Stimulated activated memory B cell treated with anti-CD40 and anti-IgM and Interleukin-4, amounts not matched to agents 10 μg/mL and 1 μg/mL and 100 μg/mL, for 72 hours (primary cell): ENCODE results near the gene THOC6.
A peak's percentile ranks its signal among the peaks of the same experiment; 100 is the strongest.

Experiments used
- ATAC-seq: fragments of 150-1000 bp; cut with Tn5 transposase; 2 replicates; pipeline ENCODE4 v1.10.0; 2021
- H3K27ac Mint-ChIP-seq: one replicate; pipeline ENCODE4 v1.8.0; 2022; ENCODE audit warnings: mild to moderate bottlenecking, mixed read lengths
- H3K27me3 Mint-ChIP-seq: one replicate; pipeline ENCODE4 v1.8.0; 2022; ENCODE audit warnings: mixed read lengths
- H3K36me3 Mint-ChIP-seq: one replicate; pipeline ENCODE4 v1.8.0; 2022; ENCODE audit warnings: mixed read lengths
- H3K4me1 Mint-ChIP-seq: one replicate; pipeline ENCODE4 v1.8.0; 2022; ENCODE audit warnings: mixed read lengths
- H3K4me3 Mint-ChIP-seq: one replicate; pipeline ENCODE4 v1.8.0; 2022; ENCODE audit warnings: mild to moderate bottlenecking, moderate library complexity, mixed read lengths
- H3K9me3 Mint-ChIP-seq: one replicate; pipeline ENCODE4 v1.8.0; 2022; ENCODE audit warnings: mixed read lengths

THOC6 gene

GRCh38 chr16:3028716-3029319 is 5.0 kb downstream of the THOC6 start:
- Mint-ChIP-seq H3K36me3 (peaks cover 17% of the 10 kb centered on the region), H3K27me3 (peaks cover 60% of the 10 kb centered on the region), H3K4me1 (peaks cover 48% of the 10 kb centered on the region), H3K27ac (no peak overlapping the region), H3K9me3 (no peaks in the 10 kb centered on the region), H3K4me3 (peak overlapping the region; percentile 13)
- no peak for ATAC-seq

- H3K27ac Mint-ChIP-seq = no peak overlapping the region
- no peaks in the 10 kb centered on the region for H3K9me3 Mint-ChIP-seq
- no peak overlapping the region for H3K4me3 Mint-ChIP-seq
- peaks cover 42% of the 10 kb centered on the region for H3K4me1 Mint-ChIP-seq
- peaks cover 17% of the 10 kb centered on the region for H3K36me3 Mint-ChIP-seq
- peaks cover 68% of the 10 kb centered on the region for H3K27me3 Mint-ChIP-seq
- no peak for ATAC-seq
Measured at GRCh38 chr16:3029491-3030221, 5.8 kb downstream of the THOC6 start.

- Mint-ChIP-seq H3K27ac (no peak overlapping the region), H3K27me3 (peaks cover 77% of the 10 kb centered on the region), H3K9me3 (no peaks in the 10 kb centered on the region), H3K4me3 (no peak overlapping the region), H3K36me3 (peaks cover 17% of the 10 kb centered on the region), H3K4me1 (peaks cover 38% of the 10 kb centered on the region)
- ATAC-seq = no peak
Measured at GRCh38 chr16:3030222-3031212, 6.7 kb downstream of the THOC6 start.

GRCh38 chr16:3032624-3033023 is 8.8 kb downstream of the THOC6 start:
- ATAC-seq = no peak
- Mint-ChIP-seq H3K4me1 (peaks cover 37% of the 10 kb centered on the region), H3K27ac (no peak overlapping the region), H3K27me3 (peaks cover 93% of the 10 kb centered on the region), H3K36me3 (no peaks in the 10 kb centered on the region), H3K4me3 (no peak overlapping the region), H3K9me3 (no peaks in the 10 kb centered on the region)

GRCh38 chr16:3035289-3035971 is 11.6 kb downstream of the THOC6 start:
- Mint-ChIP-seq H3K27me3 (peaks cover 94% of the 10 kb centered on the region), H3K4me1 (peaks cover 12% of the 10 kb centered on the region), H3K9me3 (no peaks in the 10 kb centered on the region), H3K4me3 (peak overlapping the region; percentile 28), H3K36me3 (no peaks in the 10 kb centered on the region), H3K27ac (peak overlapping the region; percentile 25)
- ATAC-seq = no peak

- Mint-ChIP-seq H3K4me3 (peak overlapping the region; percentile 28), H3K27ac (peak overlapping the region; percentile 25), H3K9me3 (no peaks in the 10 kb centered on the region), H3K27me3 (peaks cover 94% of the 10 kb centered on the region), H3K36me3 (no peaks in the 10 kb centered on the region), H3K4me1 (peaks cover 12% of the 10 kb centered on the region)
- ATAC-seq = peak; percentile 37
Measured at GRCh38 chr16:3035972-3036725, 12.3 kb downstream of the THOC6 start.

- H3K4me1 Mint-ChIP-seq = peaks cover 12% of the 10 kb centered on the region
- H3K27ac Mint-ChIP-seq = peak within 1 kb of the TSS; percentile 25
- peaks cover 89% of the 10 kb centered on the region for H3K27me3 Mint-ChIP-seq
- peak; percentile 10 for ATAC-seq
- H3K4me3 Mint-ChIP-seq = peak within 1 kb of the TSS; percentile 28
- no peaks in the 10 kb centered on the region for H3K36me3 Mint-ChIP-seq
- no peaks in the 10 kb centered on the region for H3K9me3 Mint-ChIP-seq
Measured at GRCh38 chr16:3036726-3037315, 13.0 kb downstream of the THOC6 start, which contains the start of gene BICDL2. Gene BICDL2, minus strand, starts transcription at chr16:3036944. Its CDS starts 1,448 bp downstream, at chr16:3035496.

GRCh38 chr16:3038256-3038655 is 14.4 kb downstream of the THOC6 start:
- Mint-ChIP-seq H3K4me3 (no peak overlapping the region), H3K27me3 (peaks cover 82% of the 10 kb centered on the region)

GRCh38 chr16:3038896-3039295 is 15.1 kb downstream of the THOC6 start:
- H3K27ac Mint-ChIP-seq = no peak overlapping the region
- H3K36me3 Mint-ChIP-seq = no peaks in the 10 kb centered on the region
- ATAC-seq = no peak
- H3K4me1 Mint-ChIP-seq = peaks cover 12% of the 10 kb centered on the region
- no peak overlapping the region for H3K4me3 Mint-ChIP-seq
- peaks cover 82% of the 10 kb centered on the region for H3K27me3 Mint-ChIP-seq
- H3K9me3 Mint-ChIP-seq = no peaks in the 10 kb centered on the region

More at GRCh38 chr16:3038256-3038655, 14.4 kb downstream of the THOC6 start:
- H3K36me3 Mint-ChIP-seq = no peaks in the 10 kb centered on the region
- no peaks in the 10 kb centered on the region for H3K9me3 Mint-ChIP-seq
- H3K27ac Mint-ChIP-seq = no peak overlapping the region
- peaks cover 12% of the 10 kb centered on the region for H3K4me1 Mint-ChIP-seq
- ATAC-seq = no peak

- Mint-ChIP-seq H3K27me3 (peaks cover 71% of the 10 kb centered on the region), H3K4me3 (no peak overlapping the region), H3K4me1 (peaks cover 17% of the 10 kb centered on the region), H3K9me3 (no peaks in the 10 kb centered on the region), H3K36me3 (no peaks in the 10 kb centered on the region), H3K27ac (no peak overlapping the region)
- no peak for ATAC-seq
Measured at GRCh38 chr16:3042376-3042775, 18.5 kb downstream of the THOC6 start.

GRCh38 chr16:3044708-3045107 is 20.9 kb downstream of the THOC6 start:
- H3K27ac Mint-ChIP-seq = peak overlapping the region; percentile 18
- H3K4me1 Mint-ChIP-seq = peaks cover 23% of the 10 kb centered on the region
- no peaks in the 10 kb centered on the region for H3K9me3 Mint-ChIP-seq
- H3K36me3 Mint-ChIP-seq = no peaks in the 10 kb centered on the region
- ATAC-seq = no peak
- H3K4me3 Mint-ChIP-seq = peak overlapping the region; percentile 70
- H3K27me3 Mint-ChIP-seq = peaks cover 67% of the 10 kb centered on the region

- no peaks in the 10 kb centered on the region for H3K9me3 Mint-ChIP-seq
Measured at GRCh38 chr16:3045758-3046640, 22.2 kb downstream of the THOC6 start, which contains the start of gene MMP25. Gene MMP25, plus strand, starts transcription at chr16:3046561. Its CDS starts 357 bp downstream, at chr16:3046918.

More at GRCh38 chr16:3045758-3046640, 22.2 kb downstream of the THOC6 start, which contains the start of gene MMP25:
- Mint-ChIP-seq H3K4me1 (peaks cover 23% of the 10 kb centered on the region), H3K4me3 (peak within 1 kb of the TSS; percentile 70), H3K36me3 (no peaks in the 10 kb centered on the region), H3K27ac (no peak within 1 kb of the TSS), H3K27me3 (peaks cover 54% of the 10 kb centered on the region)
- peak; percentile 84 for ATAC-seq
